GM19035 (cell line): ENCODE data around the gene CTNNA2.
A peak's percentile ranks its signal among the peaks of the same experiment; 100 is the strongest.
"Not testable (repeated sequence)": the region's sequence is repeated elsewhere in the genome, so short reads cannot be mapped to it uniquely, and the experiment has no call there.

Experiments
- ATAC-seq: cut with Tn5 transposase; IDR thresholded peaks from one replicate; pipeline ENCODE4 v1.9.1; 2021; ENCODE audit not compliant: unreplicated experiment

CTNNA2 gene

DNA sequence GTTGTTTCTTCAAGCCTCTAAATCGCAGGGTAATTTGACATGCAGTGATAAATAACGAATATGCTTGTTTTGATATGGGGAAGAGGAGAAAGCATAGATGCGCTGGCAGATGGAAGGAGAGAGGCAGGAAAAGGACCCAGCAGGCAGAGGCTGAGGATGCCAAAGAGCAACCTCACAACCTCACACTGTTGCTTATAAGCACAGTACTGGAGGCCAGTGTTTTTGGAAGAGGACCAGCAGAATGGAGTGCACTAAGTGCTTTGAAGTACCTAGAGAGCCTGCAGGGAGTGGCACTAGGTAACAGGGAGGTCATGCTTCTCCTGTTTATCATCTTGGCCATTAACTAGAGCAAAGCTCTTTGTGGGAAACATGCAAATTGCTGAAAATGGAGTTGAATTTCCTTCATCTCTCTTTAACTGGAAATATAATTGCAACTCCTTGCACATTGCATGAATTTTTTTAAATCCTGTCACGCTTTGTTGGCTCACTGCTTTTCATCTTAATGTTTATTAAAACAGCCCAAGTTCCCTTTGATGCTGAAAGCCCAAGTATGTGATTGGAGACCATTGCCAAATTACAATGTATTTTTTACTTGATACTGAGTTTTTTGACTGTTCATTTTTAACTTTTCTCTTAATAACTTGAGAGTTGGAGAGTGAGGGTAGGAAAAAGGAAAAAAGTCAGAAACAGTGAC is 555.3 kb downstream of the CTNNA2 start:
- ATAC-seq: no peak

DNA sequence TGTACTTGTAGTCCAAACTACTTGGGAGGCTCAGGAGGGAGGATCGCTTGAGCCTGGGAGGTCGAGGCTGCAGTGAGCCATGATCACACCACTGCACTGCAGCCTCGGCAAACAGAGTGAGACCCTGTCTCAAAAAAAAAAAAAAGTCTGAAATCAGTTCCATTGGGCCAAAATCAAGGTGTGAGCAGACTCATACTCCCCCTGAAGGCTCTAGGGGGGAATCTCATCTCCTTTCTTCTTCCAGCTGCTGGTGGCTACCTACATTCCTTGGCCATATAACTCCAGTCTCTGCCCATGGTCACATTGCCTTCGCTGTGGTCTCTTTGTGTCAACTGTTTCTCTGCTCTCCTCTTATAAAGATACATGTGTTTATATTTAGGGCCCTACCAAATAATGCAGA is 557.7 kb downstream of the CTNNA2 start:
- no peak for ATAC-seq

DNA sequence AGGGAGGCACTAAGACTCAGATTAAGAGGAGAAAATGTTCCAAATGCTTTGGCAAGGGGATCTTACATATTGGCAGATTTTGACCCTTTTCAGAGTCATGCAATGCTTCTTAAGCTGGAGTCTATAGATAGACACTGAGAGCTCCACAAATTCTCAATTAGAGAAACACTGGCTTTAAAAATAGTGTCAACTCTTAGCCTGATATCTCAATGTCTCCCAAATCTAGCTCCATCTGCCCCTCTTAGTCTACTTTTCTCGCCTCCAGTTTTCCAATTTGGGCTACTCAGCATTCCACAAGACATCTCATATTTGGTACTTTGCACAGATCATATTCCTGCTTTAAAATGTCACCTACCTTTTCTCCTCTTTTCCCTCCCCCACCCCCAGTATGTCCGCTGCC is 559.1 kb downstream of the CTNNA2 start:
- ATAC-seq: no peak

DNA sequence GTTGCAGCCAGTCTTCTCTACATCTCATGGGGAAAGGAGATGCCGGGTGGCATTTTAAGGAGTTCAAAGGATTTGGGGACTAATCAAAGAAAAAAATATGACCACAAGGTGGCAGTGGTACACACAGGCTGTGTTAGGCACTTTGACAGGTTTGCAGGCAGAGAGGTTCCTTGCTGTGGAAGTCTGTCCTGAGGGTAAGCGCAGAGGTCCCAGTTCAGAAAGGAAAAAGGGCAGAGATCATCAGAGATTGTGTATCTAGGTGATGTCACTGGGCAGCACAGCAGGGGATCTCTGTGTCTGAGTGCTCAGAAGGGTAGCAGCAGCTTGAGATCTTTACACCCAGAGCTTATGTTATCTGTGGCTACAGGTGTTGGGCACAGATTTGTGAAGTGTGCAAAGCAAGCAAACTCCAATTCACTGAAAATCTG is 560.3 kb downstream of the CTNNA2 start:
- ATAC-seq: peak; percentile 84

DNA sequence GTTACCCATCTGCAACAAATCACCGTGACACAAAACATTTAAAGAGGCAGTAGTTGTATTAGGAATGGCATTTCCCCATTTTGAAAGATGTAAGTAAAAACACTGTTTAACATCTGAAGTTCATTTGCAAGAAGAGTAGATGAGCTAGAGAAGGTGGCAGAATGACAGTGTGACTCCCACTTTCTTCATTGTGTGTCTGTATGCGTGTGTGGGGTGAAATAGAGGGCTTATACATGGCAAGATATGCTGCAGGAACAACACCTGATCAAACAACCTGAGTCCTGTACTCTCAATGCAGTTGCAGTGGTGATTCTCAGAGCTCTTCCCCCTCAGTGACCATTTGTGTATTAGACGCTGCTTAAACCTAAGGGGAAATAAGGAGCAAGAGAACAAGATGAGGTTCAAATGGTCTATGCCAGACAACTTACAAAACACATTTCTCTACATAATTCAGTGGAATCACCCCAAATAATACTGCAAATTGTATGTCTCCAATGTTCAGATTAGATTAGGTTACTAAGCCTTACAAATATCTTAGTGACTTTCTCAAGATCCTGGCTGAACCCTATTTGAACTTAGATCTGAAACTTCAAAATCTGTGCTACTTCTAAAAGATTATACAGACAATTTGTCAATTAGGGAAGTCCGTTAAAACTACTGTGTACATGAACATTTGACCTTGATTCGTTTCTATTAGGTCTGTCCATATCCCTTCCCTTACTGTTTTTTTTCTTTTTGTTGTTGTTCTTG is 561.6 kb downstream of the CTNNA2 start:
- ATAC-seq: no peak

DNA sequence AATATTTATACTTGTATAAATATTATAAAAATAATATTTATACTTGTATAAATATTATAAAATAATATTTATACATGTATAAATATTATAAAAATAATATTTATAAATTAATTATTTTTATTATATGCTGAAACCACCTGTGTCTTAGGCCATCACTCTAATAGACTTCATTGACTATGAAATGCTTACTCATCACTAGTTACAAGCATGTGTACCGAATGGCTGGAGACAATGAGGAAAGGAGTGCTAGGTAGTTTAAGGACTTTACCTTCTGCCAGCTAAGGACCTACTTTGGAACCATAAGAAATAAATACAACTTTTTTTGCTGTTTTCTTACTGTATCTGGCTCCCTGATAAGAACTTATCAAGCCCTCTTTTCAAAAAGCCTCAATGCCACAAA is 562.9 kb downstream of the CTNNA2 start:
- no peak for ATAC-seq

DNA sequence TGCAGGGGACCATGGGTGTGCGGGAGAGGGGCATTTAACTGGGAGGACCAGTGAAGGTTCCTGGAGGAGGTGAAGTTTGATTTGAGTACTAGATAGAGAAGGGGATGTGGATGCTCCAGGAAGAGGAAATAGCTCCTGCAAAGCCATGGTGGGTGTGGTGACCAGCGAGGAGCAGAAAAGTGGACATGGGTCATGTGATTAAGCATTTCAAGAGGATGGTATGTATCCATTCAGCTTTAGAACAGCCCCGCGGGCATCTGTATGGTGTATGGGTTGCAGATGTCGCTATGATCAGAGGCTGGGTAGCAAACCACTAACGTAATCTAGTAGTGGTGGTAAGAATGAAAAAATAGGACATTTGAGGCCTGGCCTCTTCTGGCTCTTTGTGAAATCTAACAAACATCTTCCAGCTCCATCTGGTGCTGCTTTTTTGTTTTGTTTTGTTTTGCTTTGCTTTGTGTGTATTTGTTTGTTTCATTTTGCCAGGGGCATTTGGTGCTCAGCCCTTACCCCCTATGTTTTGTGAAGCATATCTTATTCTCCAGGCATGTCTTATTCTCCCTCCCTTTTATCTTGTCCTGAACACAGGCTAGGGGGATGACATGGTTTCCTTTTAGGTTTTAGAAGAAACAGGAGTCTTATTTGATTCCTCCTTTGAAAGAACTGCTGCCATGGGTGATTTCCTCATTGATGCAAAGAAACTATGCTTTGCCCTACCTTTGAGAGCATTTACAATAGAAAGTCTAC is 565.6 kb downstream of the CTNNA2 start:
- ATAC-seq: no peak

DNA sequence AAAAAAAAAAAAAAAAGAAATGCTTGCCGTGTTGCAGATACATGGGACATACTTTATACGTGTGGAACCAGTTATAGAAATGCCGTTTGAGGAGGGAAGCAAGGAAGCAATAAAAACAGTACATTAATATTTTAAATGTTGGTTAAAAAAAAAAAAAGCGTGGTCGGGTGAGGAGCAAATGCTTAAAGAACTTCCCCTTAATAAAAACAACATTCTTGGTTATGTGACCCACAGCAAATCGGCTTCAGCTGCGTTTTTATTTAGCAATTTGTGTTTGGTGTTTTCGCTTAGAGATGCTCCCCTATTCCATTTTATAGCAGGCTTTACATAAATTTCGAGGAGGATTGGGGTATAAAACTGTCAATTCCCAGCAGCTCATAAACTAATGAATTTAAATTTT is 568.1 kb downstream of the CTNNA2 start:
- ATAC-seq: no peak

DNA sequence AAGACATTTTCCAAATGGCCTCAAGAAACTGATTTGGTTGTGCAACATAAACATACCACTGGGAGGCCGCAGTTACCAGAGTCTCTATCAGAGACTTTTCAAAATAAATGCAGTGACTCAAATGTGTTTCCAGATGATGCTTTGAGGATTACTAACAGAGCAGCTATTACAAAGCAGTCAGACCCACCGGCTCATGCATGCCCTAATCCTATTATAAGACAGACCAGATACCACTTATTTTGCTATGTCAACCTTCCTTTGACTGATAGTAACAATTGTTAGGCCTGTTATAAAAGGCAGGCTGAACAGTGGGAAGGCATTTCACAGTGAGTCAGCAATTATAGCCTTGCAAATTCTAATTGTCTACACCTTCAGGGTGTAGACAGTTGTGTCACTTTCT is 574.0 kb downstream of the CTNNA2 start:
- no peak for ATAC-seq

DNA sequence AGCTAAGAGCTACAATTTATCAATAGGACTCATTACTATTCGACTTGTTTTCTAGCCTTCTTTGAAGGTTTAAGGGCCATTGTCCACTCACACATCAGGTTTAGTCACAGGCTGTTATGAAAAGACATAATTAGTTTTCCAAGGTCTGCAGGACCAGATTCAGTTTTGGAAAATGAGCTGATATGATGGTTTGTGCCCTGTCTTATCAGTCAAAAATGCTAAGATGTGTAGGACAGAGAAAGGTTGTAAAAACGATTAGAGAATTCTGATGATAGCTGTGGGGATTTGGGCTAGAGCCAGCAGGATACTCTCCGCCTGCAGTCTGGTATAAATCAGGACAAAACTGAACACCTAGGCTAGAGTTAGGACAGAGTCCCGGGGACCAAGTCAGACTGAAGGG is 578.4 kb downstream of the CTNNA2 start:
- no peak for ATAC-seq

DNA sequence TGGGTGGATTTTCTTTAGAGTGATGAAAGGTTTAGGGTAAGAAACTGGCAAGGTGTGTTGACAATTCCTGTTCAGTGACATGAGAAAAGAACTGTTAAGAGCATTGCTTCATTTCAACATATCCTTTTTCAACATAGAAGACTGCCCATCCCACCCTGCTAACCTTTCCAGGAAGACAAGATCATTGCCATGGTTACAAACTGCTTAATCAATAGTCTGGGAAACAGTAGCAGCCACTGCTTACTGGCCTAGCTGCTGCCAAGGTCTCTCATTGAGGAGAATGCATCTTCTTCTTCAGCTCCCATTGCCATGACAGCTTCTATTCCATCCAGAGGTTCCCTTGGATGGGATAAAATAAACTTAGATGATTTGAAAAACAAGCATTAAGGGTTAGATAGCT is 579.6 kb downstream of the CTNNA2 start:
- ATAC-seq: no peak

DNA sequence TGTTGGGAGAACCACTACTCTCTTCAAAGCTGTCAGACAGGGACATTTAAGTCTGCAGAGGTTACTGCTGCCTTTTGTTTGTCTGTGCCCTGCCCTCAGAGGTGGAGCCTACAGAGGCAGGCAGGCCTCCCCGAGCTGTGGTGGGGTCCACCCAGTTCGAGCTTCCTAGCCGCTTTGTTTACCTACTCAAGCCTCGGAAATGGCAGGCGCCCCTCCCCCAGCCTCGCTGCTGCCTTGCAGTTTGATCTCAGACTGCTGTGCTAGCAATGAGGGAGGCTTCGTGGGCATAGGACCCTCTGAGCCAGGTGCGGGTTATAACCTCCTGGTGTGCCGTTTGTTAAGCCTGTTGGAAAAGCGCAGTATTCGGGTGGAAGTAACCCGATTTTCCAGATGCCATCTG is 585.7 kb downstream of the CTNNA2 start:
- ATAC-seq: not testable (repeated sequence)

DNA sequence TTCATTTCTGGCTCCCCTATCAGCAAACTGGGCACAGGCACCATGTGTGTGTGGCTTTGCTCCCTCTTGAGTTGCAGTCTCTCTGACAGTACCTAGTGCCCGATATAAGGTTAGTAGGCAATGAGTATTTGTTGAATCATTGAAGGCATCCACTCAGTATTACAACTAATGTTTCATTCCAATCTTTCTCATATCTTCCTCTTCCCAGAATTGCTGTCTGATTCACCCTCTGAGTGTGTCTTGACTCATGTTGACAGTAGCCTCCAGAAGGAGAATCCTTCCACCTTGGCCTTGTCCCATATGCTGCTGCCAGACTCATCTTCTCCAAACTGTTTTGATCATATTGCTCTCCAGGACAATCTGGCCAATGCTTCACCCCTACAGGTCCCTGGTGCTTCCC is 589.2 kb downstream of the CTNNA2 start:
- no peak for ATAC-seq

DNA sequence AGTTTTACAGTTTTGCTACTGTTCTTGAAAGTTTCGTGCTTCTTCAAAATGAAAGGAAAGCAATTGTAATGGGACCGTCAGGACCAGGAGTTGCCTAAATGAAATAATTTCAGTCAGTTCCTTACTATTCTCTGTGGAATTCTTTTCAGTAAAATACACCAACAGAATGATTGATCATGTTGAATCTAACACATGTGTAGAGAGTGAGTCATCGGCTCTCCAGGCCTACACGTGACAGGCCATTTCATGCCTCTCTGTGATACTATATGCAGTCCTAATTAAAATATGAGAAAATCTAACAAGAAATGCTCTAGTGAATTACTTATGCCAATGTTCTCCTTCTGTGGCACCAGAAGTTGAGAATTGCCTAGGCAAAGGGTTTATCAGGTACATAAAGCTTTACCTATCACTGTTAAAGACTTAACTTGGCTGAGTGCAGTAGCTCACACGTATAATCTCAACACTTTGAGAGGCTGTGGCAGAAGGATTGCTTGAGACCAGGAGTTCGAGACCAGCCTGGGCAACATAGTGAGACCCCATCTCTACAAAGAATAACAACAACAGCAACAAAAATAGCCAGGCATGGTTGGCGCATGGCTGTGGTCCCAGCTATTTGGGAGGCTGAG is 592.3 kb downstream of the CTNNA2 start:
- ATAC-seq: no peak

DNA sequence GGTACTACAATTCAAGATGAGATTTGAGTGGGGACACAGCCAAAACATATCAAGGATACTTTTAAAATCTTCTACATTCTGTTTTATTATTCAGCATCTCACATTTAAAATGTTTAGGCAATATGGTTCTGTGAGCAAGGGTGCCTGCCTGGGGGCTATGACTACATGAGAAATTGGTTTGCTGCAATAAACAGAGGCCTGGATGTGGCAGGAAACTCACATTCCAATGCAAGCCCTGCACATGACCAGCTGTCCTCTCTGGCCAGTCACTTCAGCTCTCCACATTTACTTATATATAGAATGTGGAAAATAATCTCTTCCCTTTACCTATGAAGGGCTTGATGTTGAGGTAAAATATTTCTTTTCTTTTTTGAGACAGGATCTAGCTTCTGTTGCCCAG is 598.3 kb downstream of the CTNNA2 start:
- no peak for ATAC-seq

DNA sequence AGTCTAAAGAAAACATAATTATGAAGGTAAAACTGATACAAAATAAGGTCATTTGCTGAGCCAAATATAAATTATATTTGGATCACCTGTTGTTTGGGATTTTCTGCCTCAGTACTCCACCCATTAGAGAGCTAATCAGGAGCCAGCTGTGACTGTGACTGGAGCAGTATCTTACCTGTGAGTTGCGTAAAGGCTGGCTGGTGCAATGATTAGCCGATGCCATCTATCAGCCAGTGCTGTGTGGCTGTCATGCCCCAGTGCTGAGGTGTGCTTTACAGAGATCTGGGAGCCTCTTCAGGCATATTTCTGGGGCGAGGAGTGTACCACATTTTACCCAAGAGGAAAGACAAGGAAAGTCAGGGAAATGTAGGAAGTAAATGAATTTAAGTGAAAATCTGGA is 599.9 kb downstream of the CTNNA2 start:
- no peak for ATAC-seq

DNA sequence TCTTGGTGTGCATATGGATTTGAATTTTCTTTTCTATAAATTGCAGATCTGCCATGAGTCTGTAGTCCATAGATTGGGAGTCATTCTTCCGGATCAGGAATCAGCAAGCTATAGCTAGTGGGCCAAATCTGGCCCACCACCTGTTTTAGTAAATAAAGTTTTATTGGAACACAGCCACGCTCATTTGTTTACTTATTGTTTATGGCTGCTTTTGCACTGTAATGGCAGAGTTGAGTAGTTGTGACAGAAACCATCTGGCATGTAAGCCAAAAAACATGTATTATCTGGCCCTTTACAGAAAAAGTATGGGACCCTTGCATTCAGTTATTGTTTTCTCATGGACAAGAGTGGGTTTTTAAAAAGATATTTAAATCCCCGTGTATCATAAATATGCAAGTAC is 600.5 kb downstream of the CTNNA2 start:
- no peak for ATAC-seq

DNA sequence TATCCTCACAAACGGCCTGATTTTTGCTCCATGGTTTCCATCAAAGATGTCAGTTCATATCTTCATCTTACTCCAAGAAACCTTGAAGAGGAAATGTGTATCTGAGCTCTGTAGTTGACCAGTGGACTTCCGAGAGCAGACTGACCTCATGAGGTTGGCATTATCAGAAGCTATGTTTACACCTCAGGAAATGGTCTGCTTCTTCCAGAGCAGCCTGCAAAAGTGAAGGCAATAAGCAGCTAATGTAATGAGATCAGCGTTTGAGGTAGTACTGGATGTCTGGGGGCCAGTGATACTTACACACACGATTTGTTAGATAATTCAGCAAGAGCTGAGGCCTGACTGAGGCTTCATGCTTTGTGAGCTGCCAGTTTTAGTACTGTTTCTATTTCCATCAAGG is 602.0 kb downstream of the CTNNA2 start:
- no peak for ATAC-seq

DNA sequence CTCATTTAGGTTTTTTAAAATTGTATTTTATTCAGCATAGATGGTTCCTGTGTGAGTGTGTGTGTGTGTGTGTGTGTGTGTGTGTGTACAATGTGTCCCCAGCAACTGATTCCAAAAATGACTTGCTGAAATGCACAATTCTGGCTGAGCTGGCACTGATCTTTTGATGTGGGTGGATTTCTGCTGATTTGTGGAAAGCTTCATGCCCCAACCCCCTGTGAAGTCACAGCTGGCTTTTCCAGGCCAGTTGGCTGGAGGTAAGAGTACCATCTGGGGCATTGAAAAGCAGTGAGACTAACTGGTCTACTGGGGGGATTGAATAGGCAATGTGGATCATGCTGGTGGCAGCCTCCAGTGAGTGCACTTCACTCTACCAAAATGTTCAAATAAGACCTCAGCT is 604.5 kb downstream of the CTNNA2 start:
- no peak for ATAC-seq

DNA sequence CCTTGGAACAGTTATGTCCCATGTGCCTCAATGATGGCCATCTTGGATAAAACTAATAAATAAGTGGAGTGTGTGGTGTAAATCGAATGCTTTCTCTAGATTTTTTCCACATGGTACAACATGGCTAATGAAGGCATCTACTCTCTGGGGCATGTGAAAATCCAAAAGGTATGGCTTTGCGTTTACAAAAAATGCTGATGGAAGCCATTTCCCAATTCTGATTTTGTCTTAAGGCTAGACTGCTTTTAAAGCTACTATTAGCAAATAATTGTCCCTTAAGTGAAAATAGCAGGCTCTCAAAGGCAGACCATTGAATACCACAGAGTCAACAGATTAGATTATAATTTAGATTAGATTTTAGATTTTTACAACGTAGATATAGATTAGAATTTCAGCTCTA is 608.0 kb downstream of the CTNNA2 start:
- ATAC-seq: no peak

DNA sequence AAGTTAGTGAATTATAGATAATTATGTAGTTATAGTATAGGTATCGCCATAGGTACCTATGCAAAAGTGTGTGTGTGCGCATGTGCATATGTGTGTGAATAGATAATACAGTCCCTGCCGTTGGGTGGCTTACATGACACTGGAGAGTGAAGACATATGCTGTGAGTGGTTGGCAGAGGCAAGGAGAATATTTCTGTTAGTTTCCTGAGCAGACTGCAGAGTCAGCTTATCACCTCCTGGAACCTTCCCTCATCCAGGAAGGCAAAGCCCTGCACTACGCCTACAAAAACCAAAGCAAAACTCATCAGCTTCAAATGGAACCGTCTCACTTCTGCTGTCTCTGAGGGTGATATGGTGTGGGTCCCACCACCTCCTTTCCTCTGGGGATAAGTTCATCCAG is 609.8 kb downstream of the CTNNA2 start:
- no peak for ATAC-seq
